B cell (primary cell): ENCODE results near the gene GPR142.

Experiments
- EZH2 ChIP-seq: IDR thresholded peaks from 2 replicates; pipeline ENCODE4 v1.6.1; 2012; ENCODE audit warnings: borderline replicate concordance, low read depth, mild to moderate bottlenecking, moderate library complexity, low read length; ENCODE audit not compliant: insufficient read depth, poor library complexity, severe bottlenecking
- TF ChIP-seq, protein P1 (sequence below): fragments of 200-600 bp; IDR thresholded peaks from one replicate; pipeline ENCODE4 v1.8.0; 2022; ENCODE audit warnings: antibody characterized with exemption, mild to moderate bottlenecking

DNA sequence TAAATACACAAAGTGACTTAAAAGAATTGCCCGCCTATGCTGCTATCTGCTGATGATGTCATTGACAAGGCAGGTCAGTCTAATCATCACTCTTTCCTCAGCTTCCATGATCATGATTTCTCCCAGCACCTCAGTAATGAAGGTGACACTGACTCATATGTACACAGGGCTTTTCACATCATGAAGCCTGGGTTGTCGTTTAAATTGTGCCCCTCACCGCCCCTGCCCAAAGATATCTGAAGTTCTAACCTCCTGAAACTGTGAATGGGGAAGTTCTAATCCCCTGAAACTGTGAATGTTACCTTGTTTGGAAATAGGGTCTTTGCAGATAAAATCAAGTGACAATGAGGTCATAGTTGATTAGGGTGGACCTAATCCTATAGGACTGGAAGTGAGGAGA is 47.2 kb downstream of the GPR142 start:
- TF ChIP-seq, protein P1, sequence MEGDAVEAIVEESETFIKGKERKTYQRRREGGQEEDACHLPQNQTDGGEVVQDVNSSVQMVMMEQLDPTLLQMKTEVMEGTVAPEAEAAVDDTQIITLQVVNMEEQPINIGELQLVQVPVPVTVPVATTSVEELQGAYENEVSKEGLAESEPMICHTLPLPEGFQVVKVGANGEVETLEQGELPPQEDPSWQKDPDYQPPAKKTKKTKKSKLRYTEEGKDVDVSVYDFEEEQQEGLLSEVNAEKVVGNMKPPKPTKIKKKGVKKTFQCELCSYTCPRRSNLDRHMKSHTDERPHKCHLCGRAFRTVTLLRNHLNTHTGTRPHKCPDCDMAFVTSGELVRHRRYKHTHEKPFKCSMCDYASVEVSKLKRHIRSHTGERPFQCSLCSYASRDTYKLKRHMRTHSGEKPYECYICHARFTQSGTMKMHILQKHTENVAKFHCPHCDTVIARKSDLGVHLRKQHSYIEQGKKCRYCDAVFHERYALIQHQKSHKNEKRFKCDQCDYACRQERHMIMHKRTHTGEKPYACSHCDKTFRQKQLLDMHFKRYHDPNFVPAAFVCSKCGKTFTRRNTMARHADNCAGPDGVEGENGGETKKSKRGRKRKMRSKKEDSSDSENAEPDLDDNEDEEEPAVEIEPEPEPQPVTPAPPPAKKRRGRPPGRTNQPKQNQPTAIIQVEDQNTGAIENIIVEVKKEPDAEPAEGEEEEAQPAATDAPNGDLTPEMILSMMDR = no peak
- no peak for TF ChIP-seq EZH2
